Adipocyte (in vitro differentiated cells): ENCODE data around the gene PGBD5.

Experiments
- DNase-seq: peaks from one replicate; pipeline ENCODE4 v3.0.0-alpha.2; 2015; ENCODE audit warnings: low read depth
- H3K27me3 ChIP-seq: replicated peaks from 2 replicates; pipeline ENCODE4 v1.7.0; 2013; ENCODE audit warnings: mild to moderate bottlenecking, low read length, moderate library complexity; ENCODE audit not compliant: control insufficient read depth, insufficient read depth
- H3K36me3 ChIP-seq: 2 replicates; pipeline ENCODE4 v1.7.0; 2013; ENCODE audit warnings: low read length, mild to moderate bottlenecking, moderate library complexity; ENCODE audit not compliant: control insufficient read depth, insufficient read depth, severe bottlenecking
- H3K4me1 ChIP-seq: 2 replicates; pipeline ENCODE4 v1.7.0; 2013; ENCODE audit warnings: mild to moderate bottlenecking, low read length, moderate library complexity; ENCODE audit not compliant: control insufficient read depth, insufficient read depth
- H3K4me3 ChIP-seq: 2 replicates; pipeline ENCODE4 v1.7.0; 2013; ENCODE audit warnings: mild to moderate bottlenecking, low read length, moderate library complexity
- H3K9ac ChIP-seq: 2 replicates; pipeline ENCODE4 v1.7.0; 2013; ENCODE audit warnings: mild to moderate bottlenecking, low read length, moderate library complexity
- H3K9me3 ChIP-seq: 2 replicates; pipeline ENCODE4 v1.7.0; 2013; ENCODE audit warnings: mild to moderate bottlenecking, low read length, moderate library complexity; ENCODE audit not compliant: control insufficient read depth

The PGBD5 gene

GRCh38 chr1:230371923-230372703, 54.0 kb downstream of the PGBD5 start:
- no peak overlapping the region for H3K4me3 ChIP-seq
- peaks cover 32% of the 10 kb centered on the region for H3K27me3 ChIP-seq
- H3K9ac ChIP-seq: no peak overlapping the region
- peaks cover 5% of the 10 kb centered on the region for H3K4me1 ChIP-seq
- no peaks in the 10 kb centered on the region for H3K36me3 ChIP-seq
- no peaks in the 10 kb centered on the region for H3K9me3 ChIP-seq
- DNase-seq: no peak

GRCh38 chr1:230370109-230370508, 56.0 kb downstream of the PGBD5 start:
- DNase-seq: no peak
- Histone ChIP-seq H3K9me3 (no peaks in the 10 kb centered on the region), H3K36me3 (no peaks in the 10 kb centered on the region), H3K9ac (no peak overlapping the region), H3K4me3 (no peak overlapping the region), H3K4me1 (peaks cover 5% of the 10 kb centered on the region), H3K27me3 (peaks cover 38% of the 10 kb centered on the region)

- Histone ChIP-seq H3K4me3 (no peak overlapping the region), H3K4me1 (peaks cover 5% of the 10 kb centered on the region), H3K36me3 (no peaks in the 10 kb centered on the region), H3K27me3 (peaks cover 38% of the 10 kb centered on the region), H3K9ac (no peak overlapping the region), H3K9me3 (no peaks in the 10 kb centered on the region)
- no peak for DNase-seq
Measured at GRCh38 chr1:230368871-230369270, 57.3 kb downstream of the PGBD5 start.

- Histone ChIP-seq H3K4me3 (no peak overlapping the region), H3K27me3 (peaks cover 39% of the 10 kb centered on the region), H3K4me1 (peaks cover 5% of the 10 kb centered on the region), H3K9me3 (no peaks in the 10 kb centered on the region), H3K9ac (no peak overlapping the region), H3K36me3 (no peaks in the 10 kb centered on the region)
- DNase-seq: no peak
Measured at GRCh38 chr1:230368363-230368762, 57.8 kb downstream of the PGBD5 start.

GRCh38 chr1:230366504-230366915, 59.6 kb downstream of the PGBD5 start:
- H3K36me3 ChIP-seq: no peaks in the 10 kb centered on the region
- H3K27me3 ChIP-seq: peaks cover 32% of the 10 kb centered on the region
- H3K9me3 ChIP-seq: no peaks in the 10 kb centered on the region
- no peak overlapping the region for H3K9ac ChIP-seq
- no peak overlapping the region for H3K4me3 ChIP-seq
- peaks cover 5% of the 10 kb centered on the region for H3K4me1 ChIP-seq
- no peak for DNase-seq

GRCh38 chr1:230365723-230366307, 60.3 kb downstream of the PGBD5 start:
- H3K4me1 ChIP-seq: peaks cover 5% of the 10 kb centered on the region
- no peak overlapping the region for H3K4me3 ChIP-seq
- peaks cover 32% of the 10 kb centered on the region for H3K27me3 ChIP-seq
- H3K36me3 ChIP-seq: no peaks in the 10 kb centered on the region
- no peak for DNase-seq
- no peak overlapping the region for H3K9ac ChIP-seq
- H3K9me3 ChIP-seq: no peaks in the 10 kb centered on the region

- Histone ChIP-seq H3K4me1 (no peaks in the 10 kb centered on the region), H3K9me3 (no peaks in the 10 kb centered on the region), H3K27me3 (peaks cover 23% of the 10 kb centered on the region), H3K4me3 (no peak overlapping the region), H3K9ac (no peak overlapping the region), H3K36me3 (no peaks in the 10 kb centered on the region)
- no peak for DNase-seq
Measured at GRCh38 chr1:230362949-230363348, 63.2 kb downstream of the PGBD5 start.

- no peak overlapping the region for H3K4me3 ChIP-seq
Measured at GRCh38 chr1:230361941-230362340, 64.2 kb downstream of the PGBD5 start.

GRCh38 chr1:230359992-230360668, 66.0 kb downstream of the PGBD5 start:
- peak; percentile 93 for DNase-seq
- Histone ChIP-seq H3K4me3 (no peak overlapping the region), H3K9ac (no peak overlapping the region), H3K9me3 (no peaks in the 10 kb centered on the region), H3K4me1 (no peaks in the 10 kb centered on the region), H3K36me3 (no peaks in the 10 kb centered on the region), H3K27me3 (peaks cover 21% of the 10 kb centered on the region)

More at GRCh38 chr1:230361941-230362340, 64.2 kb downstream of the PGBD5 start:
- H3K9me3 ChIP-seq: no peaks in the 10 kb centered on the region
- H3K27me3 ChIP-seq: peaks cover 21% of the 10 kb centered on the region
- H3K9ac ChIP-seq: no peak overlapping the region
- no peaks in the 10 kb centered on the region for H3K36me3 ChIP-seq
- H3K4me1 ChIP-seq: no peaks in the 10 kb centered on the region
- no peak for DNase-seq

GRCh38 chr1:230356869-230357794, 69.0 kb downstream of the PGBD5 start:
- no peaks in the 10 kb centered on the region for H3K9me3 ChIP-seq
- H3K27me3 ChIP-seq: peaks cover 24% of the 10 kb centered on the region
- no peak overlapping the region for H3K9ac ChIP-seq
- no peak overlapping the region for H3K4me3 ChIP-seq
- no peaks in the 10 kb centered on the region for H3K4me1 ChIP-seq
- no peak for DNase-seq
- H3K36me3 ChIP-seq: no peaks in the 10 kb centered on the region
